IMR-90 (cell line): Measurements from ENCODE around the gene ITGAE. TPM values are rescaled to one million over a fixed set of nuclear protein-coding genes. Genes with fewer than 3 reads are reported as not detected.

ENCODE experiments used
- ATAC-seq: fragments of 200-7000 bp; cut with Tn5 transposase; 2 replicates; pipeline ENCODE4 v1.9.1; 2020; ENCODE audit warnings: low read depth, mild to moderate bottlenecking, moderate library complexity
- BruUV-seq: library from RNA; stranded (reverse); fragments of 400-500 nt; replicated peaks from 2 replicates; lab custom pipeline; 2021; lab: Mats Ljungman, UMichigan
- CTCF ChIA-PET: fragments of 300-600 bp; formaldehyde crosslinking; extraction: SDS; loops from one replicate; lab custom pipeline; 2021; ENCODE audit warnings: antibody characterized with exemption; lab: Yijun Ruan, JAX
- POLR2A ChIA-PET: fragments of 300-600 bp; sonication (Branson Sonifier 250); formaldehyde crosslinking; loops from one replicate; lab custom pipeline; 2022; ENCODE audit warnings: antibody characterized with exemption; ENCODE audit not compliant: unreplicated experiment; lab: Charles Lee
- DNase-seq: peaks from one replicate; pipeline ENCODE4 v3.0.0; 2013
- H2AFZ ChIP-seq: replicated peaks from 2 replicates; pipeline ENCODE3; 2013; ENCODE audit warnings: low read length, mild to moderate bottlenecking; ENCODE audit not compliant: poor library complexity
- H2AK5ac ChIP-seq: 2 replicates; pipeline ENCODE4 v1.6.1; 2013; ENCODE audit warnings: low read depth, low read length, inconsistent platforms
- H2AK9ac ChIP-seq: replicated peaks from 2 replicates; pipeline ENCODE3; 2013; ENCODE audit warnings: mild to moderate bottlenecking, low read depth, low read length, moderate library complexity; ENCODE audit not compliant: poor library complexity
- H2BK120ac ChIP-seq: 2 replicates; pipeline ENCODE4 v1.6.1; 2013; ENCODE audit warnings: low read depth, low read length, inconsistent platforms
- H2BK15ac ChIP-seq: 3 replicates; pipeline ENCODE4 v1.6.1; 2013; ENCODE audit warnings: low read depth, low read length, inconsistent platforms
- H2BK20ac ChIP-seq: 2 replicates; pipeline ENCODE4 v1.6.1; 2013; ENCODE audit warnings: low read depth, mild to moderate bottlenecking, inconsistent platforms, low read length, moderate library complexity
- H2BK5ac ChIP-seq: 2 replicates; pipeline ENCODE4 v1.6.1; 2013; ENCODE audit warnings: mild to moderate bottlenecking, low read depth, low read length, inconsistent platforms; ENCODE audit not compliant: poor library complexity, severe bottlenecking
- H3K14ac ChIP-seq: replicated peaks from 2 replicates; pipeline ENCODE4 v1.6.1; 2013; ENCODE audit warnings: low read depth, low read length, inconsistent platforms
- H3K18ac ChIP-seq: 2 replicates; pipeline ENCODE4 v1.6.1; 2013; ENCODE audit warnings: low read depth, low read length, control low read depth
- H3K23ac ChIP-seq: 2 replicates; pipeline ENCODE4 v1.6.1; 2013; ENCODE audit warnings: low read depth, low read length, inconsistent platforms
- H3K27ac ChIP-seq: 2 replicates; pipeline ENCODE4 v1.5.1; 2013; ENCODE audit warnings: mild to moderate bottlenecking, control low read depth, low read length; ENCODE audit not compliant: insufficient read depth
- H3K27me3 ChIP-seq: 2 replicates; pipeline ENCODE4 v1.6.1; 2013; ENCODE audit warnings: low read length; ENCODE audit not compliant: control insufficient read depth, insufficient read depth
- H3K36me3 ChIP-seq: 2 replicates; pipeline ENCODE4 v1.6.1; 2013; ENCODE audit warnings: low read length, mixed read lengths; ENCODE audit not compliant: control insufficient read depth, insufficient read depth
- H3K4ac ChIP-seq: 2 replicates; pipeline ENCODE4 v1.6.1; 2013; ENCODE audit warnings: low read depth, low read length, inconsistent platforms
- H3K4me1 ChIP-seq: 2 replicates; pipeline ENCODE4 v1.6.1; 2013; ENCODE audit warnings: low read length, mixed read lengths; ENCODE audit not compliant: control insufficient read depth, insufficient read depth
- H3K4me2 ChIP-seq: 2 replicates; pipeline ENCODE4 v1.6.1; 2013; ENCODE audit warnings: low read depth, mild to moderate bottlenecking, control low read depth, low read length, moderate library complexity
- H3K4me3 ChIP-seq: 2 replicates; pipeline ENCODE4 v1.5.1; 2013; ENCODE audit warnings: low read depth, mild to moderate bottlenecking, control low read depth, low read length, moderate library complexity; ENCODE audit not compliant: insufficient read depth
- H3K56ac ChIP-seq: 2 replicates; pipeline ENCODE4 v1.6.1; 2013; ENCODE audit warnings: low read length, inconsistent platforms; ENCODE audit not compliant: insufficient read depth; ENCODE audit errors: extremely low read depth
- H3K79me1 ChIP-seq, 2 experiments: 2 replicates each; pipeline ENCODE4 v1.6.1; 2013; ENCODE audit warnings: low read length in 2 of 2, inconsistent platforms in 1 of 2, low read depth in 1 of 2
- H3K9ac ChIP-seq: 2 replicates; pipeline ENCODE4 v1.6.1; 2013; ENCODE audit warnings: low read depth, low read length, control low read depth
- H3K9me1 ChIP-seq: 2 replicates; pipeline ENCODE4 v1.6.1; 2013; ENCODE audit warnings: low read length, inconsistent platforms; ENCODE audit not compliant: insufficient read depth
- H3K9me3 ChIP-seq: 2 replicates; pipeline ENCODE4 v1.6.1; 2013; ENCODE audit warnings: low read length; ENCODE audit not compliant: control insufficient read depth, insufficient read depth
- H4K20me1 ChIP-seq: 2 replicates; pipeline ENCODE4 v1.6.1; 2013; ENCODE audit warnings: low read length, inconsistent platforms; ENCODE audit not compliant: insufficient read depth
- H4K5ac ChIP-seq: 2 replicates; pipeline ENCODE4 v1.6.1; 2013; ENCODE audit warnings: mild to moderate bottlenecking, low read depth, low read length, control low read depth
- H4K8ac ChIP-seq, 2 experiments: 2 replicates each; pipeline ENCODE4 v1.6.1; 2013; ENCODE audit warnings: low read depth in 2 of 2, low read length in 2 of 2, control low read depth in 1 of 2, inconsistent platforms in 1 of 2
- H4K91ac ChIP-seq: 2 replicates; pipeline ENCODE4 v1.6.1; 2013; ENCODE audit warnings: low read depth, low read length, inconsistent platforms; ENCODE audit not compliant: insufficient read depth
- BHLHE40 ChIP-seq: fragments of 150-350 bp; IDR thresholded peaks from 2 replicates; pipeline ENCODE4 v1.6.1; 2016; ENCODE audit warnings: mild to moderate bottlenecking, low read depth, low read length
- CEBPB ChIP-seq: IDR thresholded peaks from 2 replicates; pipeline ENCODE4 v1.6.1; 2012; ENCODE audit warnings: low read depth, low read length, improper control_type of control experiment
- CHD1 ChIP-seq: IDR thresholded peaks from 2 replicates; pipeline ENCODE4 v1.6.1; 2012; ENCODE audit warnings: low read depth, low read length, improper control_type of control experiment
- FOS ChIP-seq: fragments of 150-350 bp; IDR thresholded peaks from 2 replicates; pipeline ENCODE4 v1.6.1; 2016; ENCODE audit warnings: low read depth, low read length
- MXI1 ChIP-seq: IDR thresholded peaks from 2 replicates; pipeline ENCODE4 v1.6.1; 2012; ENCODE audit warnings: low read depth, mild to moderate bottlenecking, low read length, moderate library complexity, borderline replicate concordance
- NFE2L2 ChIP-seq: fragments of 150-350 bp; IDR thresholded peaks from 2 replicates; pipeline ENCODE4 v1.6.1; 2016; ENCODE audit warnings: low read depth, mild to moderate bottlenecking, low read length
- POLR2A ChIP-seq: IDR thresholded peaks from 2 replicates; pipeline ENCODE4 v1.6.1; 2012; ENCODE audit warnings: mild to moderate bottlenecking, low read depth, low read length
- RFX5 ChIP-seq: IDR thresholded peaks from 2 replicates; pipeline ENCODE4 v1.8.0; 2012; ENCODE audit warnings: low read depth, mild to moderate bottlenecking, low read length, moderate library complexity
- SMC3 ChIP-seq: fragments of 150-350 bp; IDR thresholded peaks from 2 replicates; pipeline ENCODE4 v1.6.1; 2016; ENCODE audit warnings: low read depth, mild to moderate bottlenecking, antibody characterized with exemption, low read length, moderate library complexity
- WGBS, 2 experiments: methylation state at CpG; one replicate each; pipeline versions ENCODE4 v1.1.5 to v1.1.7; 2013; ENCODE audit warnings: missing lambda C conversion rate in 2 of 2; ENCODE audit not compliant: insufficient read length in 1 of 2; ENCODE audit errors: extremely low coverage in 2 of 2; 5-methylcytosine and 5-hydroxymethylcytosine counted together
- dilution Hi-C: fragments of 300-500 bp; cut with HindIII; formaldehyde crosslinking; loops from one replicate; pipeline ENCODE4 v1.14.3; 2018; ENCODE audit warnings: low sequenced_read_pairs; ENCODE audit not compliant: unreplicated experiment
- in situ Hi-C: fragments of 300-500 bp; cut with MboI; formaldehyde crosslinking; loops from 3 replicates; pipeline ENCODE4 v1.14.3; 2019; ENCODE audit warnings: low sequenced_read_pairs, inconsistent platforms, mixed read lengths
- intact Hi-C: fragments of 100-400 bp; cut with micrococcal nuclease; formaldehyde crosslinking; loops from 2 replicates; pipeline ENCODE4 v1.10.0; 2022
- polyA plus RNA-seq, 3 experiments: library from polyadenylated mRNA; depleted of rRNA; stranded (reverse); fragments of >200 nt; gene quantifications; 2 replicates each; pipeline ENCODE4 v1.2.3, GENCODE V29; 2012; ENCODE audit warnings: low replicate concordance in 1 of 3
- total RNA-seq: library from RNA; depleted of rRNA; stranded (reverse); fragments of >200 nt; gene quantifications from 2 replicates; pipeline ENCODE4 v1.2.3, GENCODE V29; 2012
- TF ChIP-seq, protein P1 (sequence below): conservative IDR thresholded peaks from 2 replicates; pipeline ENCODE4 v1.5.1; 2012; ENCODE audit warnings: mild to moderate bottlenecking, low read depth, low read length, improper control_type of control experiment
- TF ChIP-seq, protein P2 (sequence below): fragments of 150-350 bp; IDR thresholded peaks from 2 replicates; pipeline ENCODE4 v1.6.1; 2017; ENCODE audit warnings: mild to moderate bottlenecking, antibody characterized with exemption, low read length, low read depth

ITGAE gene
- total and polyA plus RNA-seq, 2 of the 4 experiments (the other 2 are of a cell fraction): 54.1 to 60.8 TPM

DNA sequence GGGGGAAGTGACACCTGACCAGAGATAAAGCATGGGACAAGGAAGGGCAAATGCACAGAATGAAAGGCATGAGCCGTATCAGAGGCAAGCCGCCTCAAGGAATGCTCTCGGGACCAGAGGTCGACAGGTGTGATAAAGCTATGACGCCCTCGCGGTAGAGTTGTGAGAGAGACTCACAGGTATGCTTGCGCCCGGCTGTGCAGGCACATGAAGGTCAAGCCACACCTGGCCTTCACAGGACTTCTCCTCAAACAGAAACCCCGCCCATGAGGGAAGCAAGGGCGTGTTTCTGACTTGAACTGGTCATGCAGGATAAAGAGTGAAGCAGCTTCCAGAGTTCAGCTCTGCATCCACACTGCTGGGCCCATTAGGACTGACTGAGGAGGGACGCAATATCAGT, 37.2 kb upstream of the ITGAE start:
- Histone ChIP-seq H3K56ac (no peak overlapping the region), H2BK15ac (no peak overlapping the region), H3K27me3 (no peaks in the 10 kb centered on the region), H2AK9ac (no peak overlapping the region), H3K14ac (no peak overlapping the region), H2BK20ac (no peak overlapping the region), H3K79me1 (peaks cover 41 to 64% of the 10 kb centered on the region in 2 experiments), H3K4me3 (no peak overlapping the region), H2BK120ac (no peak overlapping the region), H3K4me1 (no peaks in the 10 kb centered on the region; the same call in 1 of the 2 replicates), H4K91ac (no peak overlapping the region), H3K18ac (no peak overlapping the region), H3K4me2 (no peak overlapping the region), H4K5ac (no peak overlapping the region), H2BK5ac (no peak overlapping the region), H2AK5ac (no peak overlapping the region), H3K9me1 (peaks cover 10% of the 10 kb centered on the region), H3K27ac (no peak overlapping the region), H3K9me3 (no peaks in the 10 kb centered on the region), H2AFZ (no peak overlapping the region), H3K4ac (no peak overlapping the region), H3K9ac (no peak overlapping the region), H4K8ac (no peak overlapping the region; a peak in 1 of 4 replicates), H3K23ac (no peak overlapping the region), H3K36me3 (peaks cover 42% of the 10 kb centered on the region), H4K20me1 (peaks cover 22% of the 10 kb centered on the region; the same call in 1 of the 2 replicates)
- CTCF ChIA-PET: interaction anchor here (1.0 kb wide), 1 partner anchor 100 kb away, joined by 3 read pairs; no protein-coding TSS in a partner anchor
- ATAC-seq: no peak
- 82% methylated on average over 6 of the region's 12 CpGs; no CpG with 5 or more reads in 1 of the 2 experiments for WGBS, 2 experiments
- intact Hi-C loops (no loop called here), dilution Hi-C loops (no loop called here), in situ Hi-C loops (no loop called here)
- DNase-seq: no peak
- POLR2A ChIA-PET: no interaction called here
- TF ChIP-seq RFX5 (no peak), POLR2A (no peak), SMC3 (no peak), CHD1 (no peak), MXI1 (no peak), NFE2L2 (no peak), BHLHE40 (no peak), CEBPB (no peak), FOS (no peak)
- TF ChIP-seq, protein P1, sequence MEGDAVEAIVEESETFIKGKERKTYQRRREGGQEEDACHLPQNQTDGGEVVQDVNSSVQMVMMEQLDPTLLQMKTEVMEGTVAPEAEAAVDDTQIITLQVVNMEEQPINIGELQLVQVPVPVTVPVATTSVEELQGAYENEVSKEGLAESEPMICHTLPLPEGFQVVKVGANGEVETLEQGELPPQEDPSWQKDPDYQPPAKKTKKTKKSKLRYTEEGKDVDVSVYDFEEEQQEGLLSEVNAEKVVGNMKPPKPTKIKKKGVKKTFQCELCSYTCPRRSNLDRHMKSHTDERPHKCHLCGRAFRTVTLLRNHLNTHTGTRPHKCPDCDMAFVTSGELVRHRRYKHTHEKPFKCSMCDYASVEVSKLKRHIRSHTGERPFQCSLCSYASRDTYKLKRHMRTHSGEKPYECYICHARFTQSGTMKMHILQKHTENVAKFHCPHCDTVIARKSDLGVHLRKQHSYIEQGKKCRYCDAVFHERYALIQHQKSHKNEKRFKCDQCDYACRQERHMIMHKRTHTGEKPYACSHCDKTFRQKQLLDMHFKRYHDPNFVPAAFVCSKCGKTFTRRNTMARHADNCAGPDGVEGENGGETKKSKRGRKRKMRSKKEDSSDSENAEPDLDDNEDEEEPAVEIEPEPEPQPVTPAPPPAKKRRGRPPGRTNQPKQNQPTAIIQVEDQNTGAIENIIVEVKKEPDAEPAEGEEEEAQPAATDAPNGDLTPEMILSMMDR: no peak
- TF ChIP-seq, protein P2, sequence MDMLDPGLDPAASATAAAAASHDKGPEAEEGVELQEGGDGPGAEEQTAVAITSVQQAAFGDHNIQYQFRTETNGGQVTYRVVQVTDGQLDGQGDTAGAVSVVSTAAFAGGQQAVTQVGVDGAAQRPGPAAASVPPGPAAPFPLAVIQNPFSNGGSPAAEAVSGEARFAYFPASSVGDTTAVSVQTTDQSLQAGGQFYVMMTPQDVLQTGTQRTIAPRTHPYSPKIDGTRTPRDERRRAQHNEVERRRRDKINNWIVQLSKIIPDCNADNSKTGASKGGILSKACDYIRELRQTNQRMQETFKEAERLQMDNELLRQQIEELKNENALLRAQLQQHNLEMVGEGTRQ: no peak
- BruUV-seq: no TSS peak
